Cardiac muscle cell (in vitro differentiated cells and primary cell): ENCODE results near the gene FKBP8. TPM values are rescaled to one million over a fixed set of nuclear protein-coding genes. Genes with fewer than 3 reads are reported as not detected.

Experiments used
- DNase-seq, 2 donors: peaks; one replicate each; pipeline versions ENCODE4 v3.0.0 to v3.0.0-alpha.2; 2010 to 2017; ENCODE audit warnings: low read depth in 1 of 2, low spot score in 1 of 2
- H3K27ac ChIP-seq: fragments of 200-600 bp; sonication (generic); 2 replicates; pipeline ENCODE4 v1.5.1; 2016
- H3K27me3 ChIP-seq: fragments of 200-600 bp; sonication (generic); 2 replicates; pipeline ENCODE4 v1.6.0; 2016; ENCODE audit warnings: control low read depth
- H3K36me3 ChIP-seq: fragments of 200-600 bp; sonication (generic); 2 replicates; pipeline ENCODE4 v1.5.1; 2016; ENCODE audit warnings: control low read depth
- H3K4me1 ChIP-seq: fragments of 200-600 bp; sonication (generic); 2 replicates; pipeline ENCODE4 v1.8.1; 2017; ENCODE audit warnings: low read depth, mild to moderate bottlenecking, mixed run types
- H3K4me3 ChIP-seq: fragments of 200-600 bp; sonication (generic); 2 replicates; pipeline ENCODE4 v1.5.1; 2016; ENCODE audit warnings: mild to moderate bottlenecking
- H3K9me3 ChIP-seq: fragments of 200-600 bp; sonication (generic); 2 replicates; pipeline ENCODE4 v1.5.1; 2017; ENCODE audit warnings: low read depth, mild to moderate bottlenecking, control low read depth
- CTCF ChIP-seq: IDR thresholded peaks from 2 replicates; pipeline ENCODE4 v1.5.1; 2012; ENCODE audit warnings: low read depth, mild to moderate bottlenecking, low read length
- polyA plus RNA-seq: library from polyadenylated mRNA; unstranded; fragments of >200 nt; fragmentation: Nextera tagmentation; extraction: Ambion mirVana; gene quantifications from 2 replicates; pipeline ENCODE4 v1.2.1, GENCODE V29; 2016
- total RNA-seq: library from RNA; depleted of rRNA; stranded (reverse); fragments of >200 nt; gene quantifications from 2 replicates; pipeline ENCODE4 v1.2.3, GENCODE V29; 2016

Gene FKBP8
- total and polyA plus RNA-seq, 2 experiments from 2014 or later: 398 to 568 TPM

GRCh38 chr19:18483119-18483890 is 60.1 kb downstream of the FKBP8 start:
- DNase-seq: no peak
- no peaks in the 10 kb centered on the region for H3K36me3 ChIP-seq
- no peaks in the 10 kb centered on the region for H3K27me3 ChIP-seq
- H3K9me3 ChIP-seq: no peaks in the 10 kb centered on the region
- peaks cover 14% of the 10 kb centered on the region for H3K4me1 ChIP-seq
- no peak overlapping the region for H3K4me3 ChIP-seq
- no peak for TF ChIP-seq CTCF
- no peak overlapping the region for H3K27ac ChIP-seq

Other genes starting within 250 kb of the FKBP8 start
- gene LSM4, start 220.5 kb downstream of the FKBP8 start, total RNA-seq: 446 and 493 TPM in 2 replicates
- 418 and 422 TPM in 2 replicates for gene LSM4, start 220.5 kb downstream of the FKBP8 start, polyA plus RNA-seq
- 19.6 and 19.7 TPM in 2 replicates for gene PGPEP1, start 203.0 kb downstream of the FKBP8 start, total RNA-seq
- 12.9 and 14.0 TPM in 2 replicates for gene PGPEP1, start 203.0 kb downstream of the FKBP8 start, polyA plus RNA-seq
- gene GDF15, start 157.4 kb downstream of the FKBP8 start, total RNA-seq: 2.9 and 10.0 TPM in 2 replicates
- gene GDF15, start 157.4 kb downstream of the FKBP8 start, polyA plus RNA-seq: 2.4 and 8.2 TPM in 2 replicates
- 0.04 TPM in 1 of 2 replicates, not detected in the other for gene LRRC25, start 146.0 kb downstream of the FKBP8 start, total RNA-seq
- not detected in 2 replicates for gene LRRC25, start 146.0 kb downstream of the FKBP8 start, polyA plus RNA-seq
- gene SSBP4, start 124.2 kb downstream of the FKBP8 start, total RNA-seq: 154 and 180 TPM in 2 replicates
- 151 and 175 TPM in 2 replicates for gene SSBP4, start 124.2 kb downstream of the FKBP8 start, polyA plus RNA-seq
- 218 and 298 TPM in 2 replicates for gene ISYNA1, start 105.4 kb downstream of the FKBP8 start, total RNA-seq
- 370 and 442 TPM in 2 replicates for gene ISYNA1, start 105.4 kb downstream of the FKBP8 start, polyA plus RNA-seq
- 19.4 and 20.7 TPM in 2 replicates for gene ELL, start 21.5 kb downstream of the FKBP8 start, total RNA-seq
- 14.8 and 18.2 TPM in 2 replicates for gene ELL, start 21.5 kb downstream of the FKBP8 start, polyA plus RNA-seq
- 137 and 160 TPM in 2 replicates for gene KXD1, start 14.3 kb upstream of the FKBP8 start, total RNA-seq
- gene KXD1, start 14.3 kb upstream of the FKBP8 start, polyA plus RNA-seq: 111 and 127 TPM in 2 replicates
- 387 and 390 TPM in 2 replicates for gene UBA52, start 28.3 kb upstream of the FKBP8 start, total RNA-seq
- gene UBA52, start 28.3 kb upstream of the FKBP8 start, polyA plus RNA-seq: 415 and 457 TPM in 2 replicates
- 130 and 133 TPM in 2 replicates for gene REX1BD, start 45.2 kb upstream of the FKBP8 start, total RNA-seq
- gene REX1BD, start 45.2 kb upstream of the FKBP8 start, polyA plus RNA-seq: 141 and 179 TPM in 2 replicates
- 0.14 and 0.69 TPM in 2 replicates for gene CRLF1, start 63.2 kb upstream of the FKBP8 start, total RNA-seq
- gene CRLF1, start 63.2 kb upstream of the FKBP8 start, polyA plus RNA-seq: 0.89 and 1.2 TPM in 2 replicates
- 0.74 and 1.6 TPM in 2 replicates for gene TMEM59L, start 69.3 kb upstream of the FKBP8 start, total RNA-seq
- gene TMEM59L, start 69.3 kb upstream of the FKBP8 start, polyA plus RNA-seq: 2.0 and 2.4 TPM in 2 replicates
- 8.6 and 9.5 TPM in 2 replicates for gene KLHL26, start 93.5 kb upstream of the FKBP8 start, total RNA-seq
- 8.0 and 8.2 TPM in 2 replicates for gene KLHL26, start 93.5 kb upstream of the FKBP8 start, polyA plus RNA-seq
- gene CRTC1, start 140.1 kb upstream of the FKBP8 start, total RNA-seq: 12.8 and 13.8 TPM in 2 replicates
- 4.0 and 5.8 TPM in 2 replicates for gene CRTC1, start 140.1 kb upstream of the FKBP8 start, polyA plus RNA-seq
- 0.07 and 0.09 TPM in 2 replicates for gene COMP, start 247.7 kb upstream of the FKBP8 start, total RNA-seq
- gene COMP, start 247.7 kb upstream of the FKBP8 start, polyA plus RNA-seq: 0.46 TPM in 1 of 2 replicates, not detected in the other